Neural cell (in vitro differentiated cells): ENCODE measurements around the gene SNRPA.

Source experiments
- EP300 ChIP-seq: fragments of 450-650 bp; conservative IDR thresholded peaks from 2 replicates; pipeline ENCODE4 v1.6.1; 2014; ENCODE audit warnings: antibody characterized with exemption, mild to moderate bottlenecking, moderate library complexity; ENCODE audit not compliant: poor library complexity, severe bottlenecking
- MXI1 ChIP-seq: fragments of 450-650 bp; conservative IDR thresholded peaks from 2 replicates; pipeline ENCODE4 v1.6.1; 2014; ENCODE audit warnings: antibody characterized with exemption, mild to moderate bottlenecking; ENCODE audit not compliant: poor library complexity, severe bottlenecking
- RAD21 ChIP-seq: fragments of 450-650 bp; conservative IDR thresholded peaks from 2 replicates; pipeline ENCODE4 v1.6.1; 2014; ENCODE audit warnings: antibody characterized with exemption, mild to moderate bottlenecking, moderate library complexity
- TAF1 ChIP-seq: IDR thresholded peaks from 2 replicates; pipeline ENCODE4 v1.6.1; 2012; ENCODE audit warnings: low read depth
- TF ChIP-seq, protein P1 (sequence below): fragments of 450-650 bp; IDR thresholded peaks from 2 replicates; pipeline ENCODE4 v1.5.1; 2014; ENCODE audit warnings: antibody characterized with exemption, mild to moderate bottlenecking, moderate library complexity; ENCODE audit not compliant: poor library complexity, severe bottlenecking

GRCh38 chr19:40754611-40755247 lies 3.7 kb downstream of the SNRPA start:
- TF ChIP-seq, protein P1, sequence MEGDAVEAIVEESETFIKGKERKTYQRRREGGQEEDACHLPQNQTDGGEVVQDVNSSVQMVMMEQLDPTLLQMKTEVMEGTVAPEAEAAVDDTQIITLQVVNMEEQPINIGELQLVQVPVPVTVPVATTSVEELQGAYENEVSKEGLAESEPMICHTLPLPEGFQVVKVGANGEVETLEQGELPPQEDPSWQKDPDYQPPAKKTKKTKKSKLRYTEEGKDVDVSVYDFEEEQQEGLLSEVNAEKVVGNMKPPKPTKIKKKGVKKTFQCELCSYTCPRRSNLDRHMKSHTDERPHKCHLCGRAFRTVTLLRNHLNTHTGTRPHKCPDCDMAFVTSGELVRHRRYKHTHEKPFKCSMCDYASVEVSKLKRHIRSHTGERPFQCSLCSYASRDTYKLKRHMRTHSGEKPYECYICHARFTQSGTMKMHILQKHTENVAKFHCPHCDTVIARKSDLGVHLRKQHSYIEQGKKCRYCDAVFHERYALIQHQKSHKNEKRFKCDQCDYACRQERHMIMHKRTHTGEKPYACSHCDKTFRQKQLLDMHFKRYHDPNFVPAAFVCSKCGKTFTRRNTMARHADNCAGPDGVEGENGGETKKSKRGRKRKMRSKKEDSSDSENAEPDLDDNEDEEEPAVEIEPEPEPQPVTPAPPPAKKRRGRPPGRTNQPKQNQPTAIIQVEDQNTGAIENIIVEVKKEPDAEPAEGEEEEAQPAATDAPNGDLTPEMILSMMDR = no peak
- TF ChIP-seq MXI1 (no peak), RAD21 (no peak), TAF1 (no peak), EP300 (no peak)
